Stimulated activated CD8-positive, alpha-beta memory T cell treated with anti-CD3 and anti-CD28 coated beads, Interleukin-7, amount 100 ng/mL, for 4 hours (primary cell): ENCODE measurements around the gene IL6R.
"Not testable (repeated sequence)": the region's sequence is repeated elsewhere in the genome, so short reads cannot be mapped to it uniquely, and the experiment has no call there.

Source experiments
- DNase-seq, 2 donors: peaks; one replicate each; pipeline ENCODE4 v3.0.0-alpha.2; 2020; ENCODE audit warnings: low read depth in 2 of 2

IL6R gene

GRCh38 chr1:154406886-154407197, 1.7 kb downstream of the IL6R start:
- no peak for DNase-seq

- DNase-seq: peak; percentile 40 to 43
These were observed 2.3 kb downstream of the IL6R start for GRCh38 chr1:154407198-154408091.

GRCh38 chr1:154408174-154408777, 3.1 kb downstream of the IL6R start:
- DNase-seq: no peak

- no peak for DNase-seq
These were observed 5.2 kb downstream of the IL6R start for GRCh38 chr1:154410185-154410827.

- no peak for DNase-seq
These were observed 6.4 kb downstream of the IL6R start for GRCh38 chr1:154411525-154411924.

GRCh38 chr1:154413177-154413783, 8.1 kb downstream of the IL6R start:
- DNase-seq: no peak

- no peak for DNase-seq
These were observed 9.5 kb downstream of the IL6R start for GRCh38 chr1:154414606-154415005.

GRCh38 chr1:154416471-154417337, 11.6 kb downstream of the IL6R start:
- no peak for DNase-seq

- DNase-seq: no peak
These were observed 12.1 kb downstream of the IL6R start for GRCh38 chr1:154417338-154417608.

GRCh38 chr1:154418062-154418921, 13.1 kb downstream of the IL6R start:
- no peak for DNase-seq

- DNase-seq: no peak
These were observed 13.9 kb downstream of the IL6R start for GRCh38 chr1:154418923-154419619.

- DNase-seq: peak in 1 of 2 donors; percentile 45
These were observed 14.8 kb downstream of the IL6R start for GRCh38 chr1:154419620-154420571.

GRCh38 chr1:154420961-154421924, 16.1 kb downstream of the IL6R start:
- DNase-seq: no peak

GRCh38 chr1:154422049-154422448, 16.9 kb downstream of the IL6R start:
- not testable (repeated sequence) for DNase-seq

- DNase-seq: no peak
These were observed 17.4 kb downstream of the IL6R start for GRCh38 chr1:154422521-154422920.

GRCh38 chr1:154423304-154423987, 18.3 kb downstream of the IL6R start:
- DNase-seq: peak in 1 of 2 donors; percentile 47

- no peak for DNase-seq
These were observed 18.8 kb downstream of the IL6R start for GRCh38 chr1:154423988-154424326.
